Upper lobe of left lung (tissue), 6 donors: ENCODE measurements around the gene POLK. TPM values are rescaled to one million over a fixed set of nuclear protein-coding genes. Genes with fewer than 3 reads are reported as not detected.

Source experiments
- ATAC-seq, 2 donors: fragments of 200-7000 bp; cut with Tn5 transposase; one replicate each; pipeline ENCODE4 v1.9.1; 2022; ENCODE audit warnings: mild to moderate bottlenecking in 2 of 2, moderate library complexity in 2 of 2; ENCODE audit not compliant: low FRiP score in 2 of 2
- DNase-seq, 2 donors: peaks; one replicate each; pipeline ENCODE4 v3.0.0-alpha.2; 2019 to 2020
- H3K27ac ChIP-seq, 4 donors: fragments of 200-600 bp; sonication (generic); one replicate each; pipeline ENCODE4 v1.5.1; 2016 to 2019
- H3K27me3 ChIP-seq, 4 donors: fragments of 200-600 bp; sonication (generic); one replicate each; pipeline ENCODE4 v1.5.1; 2017 to 2019
- H3K36me3 ChIP-seq, 4 donors: fragments of 200-600 bp; sonication (generic); one replicate each; pipeline ENCODE4 v1.5.1; 2016 to 2019
- H3K4me1 ChIP-seq, 4 donors: fragments of 200-600 bp; sonication (generic); one replicate each; pipeline ENCODE4 v1.5.1; 2018 to 2019
- H3K4me3 ChIP-seq, 4 donors: fragments of 200-600 bp; sonication (generic); one replicate each; pipeline ENCODE4 v1.5.1; 2017 to 2019; ENCODE audit warnings: mild to moderate bottlenecking in 2 of 4, moderate library complexity in 1 of 4
- H3K9me3 ChIP-seq, 4 donors: fragments of 200-600 bp; sonication (generic); one replicate each; pipeline ENCODE4 v1.5.1; 2018 to 2019
- EP300 ChIP-seq, 4 donors: sonication (generic); formaldehyde crosslinking; IDR thresholded peaks; one replicate each; pipeline ENCODE4 v1.5.1; 2017; ENCODE audit warnings: antibody characterized with exemption in 4 of 4, control low read depth in 2 of 4
- POLR2A ChIP-seq, 4 donors: fragments of 450-650 bp; IDR thresholded peaks; one replicate each; pipeline ENCODE4 v1.5.1; 2016 to 2017; ENCODE audit warnings: antibody characterized with exemption in 4 of 4, mild to moderate bottlenecking in 2 of 4
- POLR2AphosphoS5 ChIP-seq, 2 donors: sonication (generic); formaldehyde crosslinking; IDR thresholded peaks; one replicate each; pipeline ENCODE4 v1.5.1; 2017; ENCODE audit warnings: antibody characterized with exemption in 2 of 2
- WGBS, 2 donors: methylation state at CpG; one replicate each; pipeline ENCODE4 v1.1.5; 2017 to 2018; 5-methylcytosine and 5-hydroxymethylcytosine counted together
- total RNA-seq, 6 donors: library from RNA; depleted of rRNA in 4 of 6; stranded (reverse); fragments of >200 nt in 4 of 6; gene quantifications; one replicate each; pipeline versions ENCODE4 v1.1.0 to v1.2.1, GENCODE V29; 2016 to 2021
- TF ChIP-seq, protein P1 (sequence below), 6 experiments: fragments of 450-650 bp in 4 of 6; fragments of 200-600 bp in 2 of 6; sonication (generic) in 2 of 6; IDR thresholded peaks; one replicate each; pipeline ENCODE4 v1.5.1; 2016 to 2019; ENCODE audit warnings: antibody characterized with exemption in 6 of 6
- donor health status: DM: no; HTN: no; CAD: no; lungs with moderate emphysema.
- donor health status: DM: no; HTN: yes; CAD: no; lungs with severe emphysema.

The POLK gene
- total RNA-seq, 6 donors from 2014 or later: 19.2 to 55.3 (median 29.6) TPM

DNA sequence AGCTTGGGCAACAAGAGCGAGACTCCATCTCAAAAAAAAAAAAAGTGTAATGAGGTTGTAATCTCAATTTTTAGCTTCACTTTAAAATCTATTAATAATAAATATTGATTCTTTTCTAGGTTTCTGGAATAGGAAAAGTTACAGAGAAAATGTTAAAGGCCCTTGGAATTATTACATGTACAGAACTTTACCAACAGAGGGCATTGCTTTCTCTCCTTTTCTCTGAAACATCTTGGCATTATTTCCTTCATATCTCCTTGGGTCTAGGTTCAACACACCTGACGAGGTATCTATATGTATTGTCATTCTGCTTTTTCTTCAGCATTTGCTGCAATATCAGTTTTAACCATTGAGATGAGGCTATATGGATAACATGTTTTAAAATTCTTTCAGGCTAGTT lies 73.0 kb downstream of the POLK start:
- no peaks in the 10 kb centered on the region for H3K4me1 ChIP-seq
- no peak for ATAC-seq
- peaks cover 0 to 66% (median 5%) of the 10 kb centered on the region in 4 donors for H3K36me3 ChIP-seq
- H3K4me3 ChIP-seq: no peak overlapping the region
- 86 to 89% methylated on average over 2 of the region's 2 CpGs for WGBS, 2 donors
- H3K9me3 ChIP-seq: no peaks in the 10 kb centered on the region
- no peak overlapping the region for H3K27ac ChIP-seq
- TF ChIP-seq POLR2AphosphoS5 (IDR thresholded peaks at IDR 0.05) (no peak), POLR2A (IDR thresholded peaks at IDR 0.05) (no peak), EP300 (IDR thresholded peaks at IDR 0.05) (no peak)
- TF ChIP-seq, protein P1, sequence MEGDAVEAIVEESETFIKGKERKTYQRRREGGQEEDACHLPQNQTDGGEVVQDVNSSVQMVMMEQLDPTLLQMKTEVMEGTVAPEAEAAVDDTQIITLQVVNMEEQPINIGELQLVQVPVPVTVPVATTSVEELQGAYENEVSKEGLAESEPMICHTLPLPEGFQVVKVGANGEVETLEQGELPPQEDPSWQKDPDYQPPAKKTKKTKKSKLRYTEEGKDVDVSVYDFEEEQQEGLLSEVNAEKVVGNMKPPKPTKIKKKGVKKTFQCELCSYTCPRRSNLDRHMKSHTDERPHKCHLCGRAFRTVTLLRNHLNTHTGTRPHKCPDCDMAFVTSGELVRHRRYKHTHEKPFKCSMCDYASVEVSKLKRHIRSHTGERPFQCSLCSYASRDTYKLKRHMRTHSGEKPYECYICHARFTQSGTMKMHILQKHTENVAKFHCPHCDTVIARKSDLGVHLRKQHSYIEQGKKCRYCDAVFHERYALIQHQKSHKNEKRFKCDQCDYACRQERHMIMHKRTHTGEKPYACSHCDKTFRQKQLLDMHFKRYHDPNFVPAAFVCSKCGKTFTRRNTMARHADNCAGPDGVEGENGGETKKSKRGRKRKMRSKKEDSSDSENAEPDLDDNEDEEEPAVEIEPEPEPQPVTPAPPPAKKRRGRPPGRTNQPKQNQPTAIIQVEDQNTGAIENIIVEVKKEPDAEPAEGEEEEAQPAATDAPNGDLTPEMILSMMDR (IDR thresholded peaks at IDR 0.05): peak in 1 of 6 experiments; percentile 19
- no peak for DNase-seq
- no peaks in the 10 kb centered on the region for H3K27me3 ChIP-seq

DNA sequence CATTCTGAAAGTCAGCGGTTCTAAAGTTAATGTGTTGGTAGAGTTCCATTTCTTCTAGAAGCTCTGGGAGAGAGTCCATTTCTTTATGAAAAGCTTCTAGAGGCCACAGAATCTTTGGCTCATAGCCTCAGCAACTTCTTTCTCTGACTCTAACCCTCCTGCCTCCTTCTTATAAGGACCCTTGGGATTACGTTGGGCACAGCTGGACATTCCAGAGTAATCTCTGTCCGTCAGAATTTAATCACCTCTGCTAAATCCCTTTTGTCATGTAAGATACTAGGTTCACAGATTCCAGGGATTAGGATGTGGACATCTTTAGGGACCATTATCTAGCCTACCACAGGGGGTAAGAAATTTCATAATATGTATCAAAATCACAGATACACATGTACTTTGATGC lies 77.0 kb downstream of the POLK start:
- Histone ChIP-seq H3K27me3 (no peaks in the 10 kb centered on the region), H3K27ac (no peak overlapping the region), H3K9me3 (no peaks in the 10 kb centered on the region), H3K4me1 (no peaks in the 10 kb centered on the region), H3K36me3 (peaks cover 0 to 70% (median 3%) of the 10 kb centered on the region in 4 donors), H3K4me3 (no peak overlapping the region)
- 92% methylated on average over 3 of the region's 3 CpGs for WGBS, 2 donors
- TF ChIP-seq EP300 (IDR thresholded peaks at IDR 0.05) (no peak), POLR2A (IDR thresholded peaks at IDR 0.05) (no peak), POLR2AphosphoS5 (IDR thresholded peaks at IDR 0.05) (no peak)
- TF ChIP-seq, protein P1 (IDR thresholded peaks at IDR 0.05): no peak
- no peak for ATAC-seq
- no peak for DNase-seq

DNA sequence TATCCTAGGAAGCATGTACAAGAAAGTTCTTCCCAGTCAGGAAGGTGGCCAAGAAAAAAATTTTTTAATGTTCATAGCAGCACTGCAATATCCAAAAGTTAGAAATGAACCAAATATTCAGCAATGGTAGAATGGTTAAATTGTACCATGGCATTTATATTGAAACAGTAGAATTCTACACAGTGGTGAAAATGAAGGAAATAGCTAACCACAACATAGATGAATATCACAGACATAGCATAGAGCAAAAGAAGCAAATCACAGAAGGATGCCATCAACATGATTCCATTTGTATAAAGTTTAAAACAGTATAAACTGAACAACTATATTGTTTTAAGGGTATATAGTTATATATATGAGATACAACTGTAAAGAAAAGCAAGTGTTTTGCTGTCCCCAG lies 88.8 kb downstream of the POLK start:
- H3K36me3 ChIP-seq: peaks cover 0 to 33% (median 2%) of the 10 kb centered on the region in 4 donors
- no peaks in the 10 kb centered on the region for H3K9me3 ChIP-seq
- no peaks in the 10 kb centered on the region for H3K4me1 ChIP-seq

DNA sequence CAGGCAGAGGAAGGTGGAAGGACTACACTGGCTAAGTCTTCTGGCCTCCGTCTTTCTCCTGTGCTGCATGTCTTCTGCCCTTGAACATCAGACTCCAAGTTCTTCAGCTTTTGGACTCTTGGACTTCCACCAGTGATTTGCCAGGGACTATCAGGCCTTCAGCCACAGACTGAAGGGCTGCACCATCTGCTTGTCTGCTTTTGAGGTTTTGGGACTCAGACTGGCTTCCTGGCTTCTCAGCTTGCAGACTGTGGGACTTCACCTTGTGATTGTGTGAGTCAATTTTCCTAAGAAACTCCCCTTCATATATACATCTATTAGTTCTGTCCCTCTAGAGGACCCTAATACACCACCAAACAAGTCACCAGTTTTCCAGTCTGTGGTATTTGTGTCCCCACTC lies 89.9 kb downstream of the POLK start:
- no peak for TF ChIP-seq EP300 (IDR thresholded peaks at IDR 0.05)
- TF ChIP-seq POLR2A (IDR thresholded peaks at IDR 0.05): no peak
- TF ChIP-seq, protein P1 (IDR thresholded peaks at IDR 0.05): no peak
- TF ChIP-seq POLR2AphosphoS5 (IDR thresholded peaks at IDR 0.05): no peak
- 95 to 100% methylated on average over 1 of the region's 1 CpG for WGBS, 2 donors
- Histone ChIP-seq H3K36me3 (peaks cover 0 to 23% (median 2%) of the 10 kb centered on the region in 4 donors), H3K4me1 (no peaks in the 10 kb centered on the region), H3K9me3 (no peaks in the 10 kb centered on the region), H3K27me3 (no peaks in the 10 kb centered on the region), H3K27ac (no peak overlapping the region), H3K4me3 (no peak overlapping the region)
- no peak for DNase-seq
- no peak for ATAC-seq

More for the DNA sequence above, 88.8 kb downstream of the POLK start:
- DNase-seq: no peak
- H3K4me3 ChIP-seq: no peak overlapping the region
- no peak overlapping the region for H3K27ac ChIP-seq
- ATAC-seq: no peak
- TF ChIP-seq POLR2AphosphoS5 (IDR thresholded peaks at IDR 0.05) (no peak), POLR2A (IDR thresholded peaks at IDR 0.05) (no peak), EP300 (IDR thresholded peaks at IDR 0.05) (no peak)
- TF ChIP-seq, protein P1 (IDR thresholded peaks at IDR 0.05): no peak
- no peaks in the 10 kb centered on the region for H3K27me3 ChIP-seq

DNA sequence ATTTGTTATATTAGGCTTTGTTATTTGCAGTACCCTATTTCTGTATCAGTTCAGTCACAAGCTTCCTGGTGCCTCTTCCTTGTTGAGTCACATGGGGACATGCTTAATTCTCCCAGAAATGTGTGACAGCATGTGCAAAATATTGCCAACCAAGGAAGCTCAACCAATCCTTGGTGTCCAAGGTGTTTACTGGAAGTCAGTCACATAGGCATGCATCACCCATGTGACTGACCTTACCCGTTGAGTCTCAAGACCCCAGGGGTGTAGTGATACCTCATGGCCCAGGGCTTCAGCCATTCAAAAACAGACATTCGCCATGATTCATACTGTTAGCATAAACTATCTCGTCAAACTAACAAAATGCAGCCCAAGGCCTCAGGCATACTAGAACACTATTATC lies 90.3 kb downstream of the POLK start:
- TF ChIP-seq EP300 (IDR thresholded peaks at IDR 0.05): no peak
- TF ChIP-seq, protein P1 (IDR thresholded peaks at IDR 0.05): no peak
- no peak for TF ChIP-seq POLR2AphosphoS5 (IDR thresholded peaks at IDR 0.05)
- no peak for TF ChIP-seq POLR2A (IDR thresholded peaks at IDR 0.05)
- H3K4me1 ChIP-seq: no peaks in the 10 kb centered on the region
- DNase-seq: no peak
- 92 to 94% methylated on average over 3 of the region's 3 CpGs for WGBS, 2 donors
- H3K9me3 ChIP-seq: no peaks in the 10 kb centered on the region
- H3K27ac ChIP-seq: no peak overlapping the region
- no peak overlapping the region for H3K4me3 ChIP-seq
- H3K27me3 ChIP-seq: no peaks in the 10 kb centered on the region
- H3K36me3 ChIP-seq: peaks cover 0 to 19% (median 2%) of the 10 kb centered on the region in 4 donors
- ATAC-seq: no peak
